Activated CD4-positive, alpha-beta T cell treated with anti-CD3 and anti-CD28 coated beads, Interleukin-2, Interleukin-6, amounts not matched to agents 100 ng/mL and 50 ng/mL, durations not matched to agents 16 hours and 8 hours (primary cell): ENCODE data around the gene ABCC6.
"Not testable (repeated sequence)": the region's sequence is repeated elsewhere in the genome, so short reads cannot be mapped to it uniquely, and the experiment has no call there.

Source experiments
- DNase-seq: peaks from one replicate; pipeline ENCODE4 v3.0.0-alpha.2; 2020

ABCC6 gene

GRCh38 chr16:16188827-16189226 is 34.5 kb downstream of the ABCC6 start:
- DNase-seq = no peak

- no peak for DNase-seq
These were observed 36.5 kb downstream of the ABCC6 start for GRCh38 chr16:16186820-16187219.

DNA sequence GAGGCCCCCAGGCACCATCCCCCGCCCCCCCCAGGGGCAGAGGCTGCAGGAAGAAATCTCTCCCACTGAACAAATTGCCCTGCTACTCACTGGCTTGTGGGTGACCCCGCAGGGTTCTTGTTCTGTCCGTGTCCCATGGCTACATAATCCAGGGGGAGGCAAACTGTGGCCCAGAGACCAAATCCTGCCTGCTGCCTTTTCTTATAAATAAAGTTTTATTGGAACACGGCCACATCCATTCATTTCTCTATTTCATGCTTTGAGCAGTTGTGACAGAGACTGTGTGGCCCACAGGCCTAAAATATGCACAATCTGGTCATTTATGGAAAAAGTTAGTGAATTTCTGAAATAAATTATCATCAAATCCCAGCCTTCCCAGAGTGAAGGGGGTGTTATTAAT is 38.2 kb downstream of the ABCC6 start:
- no peak for DNase-seq

DNA sequence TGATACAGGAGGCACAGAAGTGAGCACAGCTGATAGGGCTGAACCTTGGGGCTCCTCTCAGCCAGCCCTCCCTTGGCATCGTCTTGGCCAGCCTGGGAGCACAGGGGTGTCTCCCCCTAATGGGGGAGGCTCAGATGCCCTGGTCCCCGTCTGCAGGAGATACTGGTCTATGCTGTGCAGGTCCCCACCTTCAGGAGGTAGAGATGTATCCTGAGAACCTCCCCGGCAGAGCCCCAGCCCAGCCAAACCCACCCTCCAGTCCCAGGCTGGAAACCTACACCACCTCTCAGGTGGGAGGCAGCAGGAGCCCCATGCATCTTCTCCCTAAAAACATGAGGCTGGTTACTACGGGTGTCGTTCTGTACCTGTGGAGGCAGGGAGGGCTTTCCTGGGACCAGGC is 38.7 kb downstream of the ABCC6 start:
- no peak for DNase-seq

DNA sequence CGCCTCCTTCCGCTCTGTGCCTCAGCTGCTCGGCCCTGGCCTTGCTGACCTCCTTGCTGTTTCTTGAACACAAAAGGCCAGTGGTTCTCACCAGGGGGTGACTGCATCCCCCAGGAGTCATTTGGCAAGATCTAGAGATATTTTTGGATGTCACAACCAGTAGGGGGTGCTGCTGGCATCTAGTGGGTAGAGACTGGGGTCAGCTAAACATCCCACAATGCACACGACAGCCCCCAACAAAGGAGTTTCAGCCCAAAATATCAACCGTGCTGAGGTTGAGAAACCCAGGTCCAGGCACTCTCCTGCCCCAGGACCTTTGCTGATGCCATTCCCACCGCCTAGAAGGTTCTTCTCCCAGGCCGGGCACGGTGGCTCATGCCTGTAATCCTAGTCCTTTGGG is 39.7 kb downstream of the ABCC6 start:
- no peak for DNase-seq

GRCh38 chr16:16182918-16183317 is 40.4 kb downstream of the ABCC6 start:
- no peak for DNase-seq

DNA sequence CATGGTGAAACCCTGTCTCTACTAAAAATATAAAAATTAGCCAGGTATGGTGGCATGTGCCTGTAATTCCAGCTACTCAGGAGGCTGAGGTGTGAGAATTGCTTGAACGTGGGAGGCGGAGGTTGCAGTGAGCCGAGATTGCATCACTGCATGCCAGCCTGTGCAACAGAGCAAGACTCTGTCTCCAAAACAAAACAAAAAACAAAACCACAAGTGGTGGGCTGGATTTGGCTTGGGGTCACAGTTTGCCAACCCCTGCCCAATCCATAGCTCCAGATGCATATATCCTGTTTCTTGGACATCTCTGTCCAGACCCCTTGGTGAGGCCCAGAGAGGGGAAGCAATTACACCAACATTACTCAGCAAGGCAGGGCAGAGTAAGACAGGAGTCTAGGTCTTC is 41.5 kb downstream of the ABCC6 start:
- DNase-seq = not testable (repeated sequence)

- no peak for DNase-seq
These were observed 44.7 kb downstream of the ABCC6 start for GRCh38 chr16:16178455-16179162.

DNA sequence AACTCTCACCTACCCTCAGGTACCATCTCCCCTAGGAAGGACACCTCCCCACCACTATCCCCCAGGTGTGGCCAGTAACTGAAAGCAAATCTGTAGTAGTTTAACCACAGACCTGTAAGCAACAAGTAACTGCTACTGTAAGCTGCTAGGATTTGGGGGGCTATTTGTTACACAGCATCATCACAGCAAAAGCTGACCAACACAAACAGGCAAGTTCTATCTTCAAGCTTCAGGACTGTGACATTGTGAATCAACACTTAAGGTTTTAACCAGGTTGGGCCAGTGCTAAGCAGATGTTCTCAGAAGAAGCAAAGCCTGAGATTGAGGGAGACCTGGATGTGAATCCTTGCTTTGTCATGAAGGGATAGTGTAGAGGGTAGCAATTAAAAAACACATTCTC is 47.0 kb downstream of the ABCC6 start:
- DNase-seq = no peak

DNA sequence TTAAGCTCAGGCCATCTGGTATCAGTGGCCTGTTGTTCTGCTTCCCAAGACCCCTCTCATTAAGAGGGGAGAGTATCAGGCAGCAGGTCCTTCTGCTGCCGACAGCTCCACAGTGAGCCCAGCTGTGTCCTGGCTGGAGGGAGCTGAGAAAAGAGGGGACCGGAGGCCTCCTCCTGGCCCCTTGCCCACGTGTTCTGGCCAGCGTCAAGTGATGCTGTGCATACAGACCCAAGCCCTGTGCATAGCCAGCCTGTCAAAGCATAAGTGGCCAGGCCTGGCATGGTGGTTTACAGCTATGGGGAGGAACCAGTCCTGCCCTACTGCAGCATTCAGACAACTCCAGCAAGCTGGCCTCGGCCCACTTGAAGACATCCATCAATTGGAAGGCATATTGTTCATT is 48.0 kb downstream of the ABCC6 start:
- no peak for DNase-seq

DNA sequence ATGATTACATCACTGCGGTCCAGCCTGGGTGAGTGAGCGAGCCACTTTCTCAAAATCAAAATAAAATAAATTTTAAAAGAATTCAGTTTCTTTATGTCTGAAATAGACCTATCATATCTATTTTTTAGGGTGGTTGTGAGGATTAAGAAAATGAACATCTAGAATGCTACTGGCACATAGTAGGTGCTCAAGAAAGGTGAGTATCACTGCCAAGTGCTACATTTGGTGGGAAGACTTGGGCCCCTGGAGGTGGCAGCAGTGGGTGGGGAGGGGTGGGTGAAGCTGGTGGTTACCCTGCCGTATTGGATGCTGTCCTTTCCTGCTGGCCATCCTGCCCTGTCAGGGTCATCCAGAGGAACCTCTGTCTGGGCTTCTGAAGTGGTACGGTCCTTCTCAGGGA is 50.3 kb downstream of the ABCC6 start:
- DNase-seq = no peak

GRCh38 chr16:16171332-16171919 is 51.9 kb downstream of the ABCC6 start:
- no peak for DNase-seq

DNA sequence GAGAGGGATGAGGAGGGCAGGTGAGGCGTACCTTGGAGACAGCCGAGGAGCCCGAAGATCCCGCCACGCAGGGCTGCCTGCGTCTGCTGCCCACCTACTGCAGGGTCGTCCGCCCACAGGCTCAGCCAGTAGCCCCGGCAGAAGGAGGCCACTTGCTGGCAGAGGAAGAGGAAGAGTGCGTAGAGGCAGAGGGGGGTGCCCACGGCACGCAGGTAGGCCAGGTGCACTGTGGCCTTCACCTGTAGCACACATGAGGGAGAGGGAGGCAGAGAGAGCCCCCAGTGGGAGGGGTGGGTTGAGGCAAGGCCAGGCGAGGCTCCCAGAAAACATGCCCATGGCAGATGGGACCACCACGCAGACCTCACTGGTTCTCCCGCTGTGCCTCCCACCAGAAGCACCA is 53.7 kb downstream of the ABCC6 start:
- no peak for DNase-seq

DNA sequence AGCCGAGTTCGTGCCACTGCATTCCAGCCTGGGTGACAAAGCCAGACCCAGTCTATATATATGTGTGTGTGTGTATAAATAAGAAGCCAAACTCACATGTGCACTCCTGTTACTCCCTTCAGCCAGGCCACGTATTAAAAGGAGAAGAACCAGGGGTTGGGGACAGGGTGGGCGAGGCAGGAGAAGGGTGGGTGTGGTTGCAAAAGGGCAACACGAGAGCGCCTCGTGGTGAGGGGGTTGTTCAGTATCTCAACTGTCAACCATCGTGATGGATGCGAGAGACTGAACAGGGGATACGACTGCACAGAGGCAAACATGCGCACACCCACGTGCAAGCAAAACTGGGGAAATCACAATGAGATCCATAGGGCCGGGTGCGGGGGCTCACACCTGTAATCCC is 54.9 kb downstream of the ABCC6 start:
- no peak for DNase-seq

- no peak for DNase-seq
These were observed 55.4 kb downstream of the ABCC6 start for GRCh38 chr16:16167927-16168326.

GRCh38 chr16:16166949-16167348 is 56.3 kb downstream of the ABCC6 start:
- DNase-seq = no peak

GRCh38 chr16:16166085-16166484 is 57.2 kb downstream of the ABCC6 start:
- no peak for DNase-seq

DNA sequence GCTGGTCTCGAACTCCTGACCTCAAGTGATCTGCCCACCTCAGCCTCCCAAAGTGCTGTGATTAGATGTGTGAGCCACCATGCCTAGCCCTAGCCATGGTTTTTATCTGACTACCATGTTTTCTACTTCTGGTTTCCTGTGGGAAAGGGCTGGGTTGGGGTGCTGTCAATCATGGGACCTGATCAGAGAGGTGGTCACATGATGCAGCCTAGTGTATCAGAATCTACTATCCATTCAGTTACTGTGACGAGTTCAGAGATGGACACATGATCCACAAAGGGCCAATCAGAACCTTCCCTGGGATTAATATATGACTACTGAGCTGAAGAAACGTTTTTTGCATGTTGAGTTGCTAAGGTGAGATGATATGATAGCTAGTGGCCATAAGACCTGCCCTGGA is 59.1 kb downstream of the ABCC6 start:
- DNase-seq = no peak

DNA sequence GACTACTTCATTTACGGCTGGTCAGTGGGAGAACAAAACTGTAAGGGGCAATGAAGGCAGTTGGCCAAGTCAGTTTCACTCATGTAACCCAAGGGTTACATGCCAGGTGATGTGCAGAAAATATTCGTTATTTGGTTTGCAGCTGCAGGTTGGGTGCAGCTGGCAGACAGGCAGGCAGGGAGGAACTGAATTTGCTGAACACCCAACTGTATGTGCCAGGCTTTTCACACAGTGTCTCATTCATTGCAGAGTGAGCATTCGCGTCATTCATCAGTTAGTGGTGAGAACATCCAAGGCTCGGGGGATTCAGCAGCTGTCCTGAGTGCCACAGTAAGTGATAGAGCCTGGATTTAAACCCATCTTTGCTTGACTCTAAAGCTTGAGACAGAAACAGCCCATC is 59.7 kb downstream of the ABCC6 start:
- no peak for DNase-seq

- DNase-seq = no peak
These were observed 60.2 kb downstream of the ABCC6 start for GRCh38 chr16:16163109-16163508.

- no peak for DNase-seq
These were observed 60.7 kb downstream of the ABCC6 start for GRCh38 chr16:16162591-16162990.

DNA sequence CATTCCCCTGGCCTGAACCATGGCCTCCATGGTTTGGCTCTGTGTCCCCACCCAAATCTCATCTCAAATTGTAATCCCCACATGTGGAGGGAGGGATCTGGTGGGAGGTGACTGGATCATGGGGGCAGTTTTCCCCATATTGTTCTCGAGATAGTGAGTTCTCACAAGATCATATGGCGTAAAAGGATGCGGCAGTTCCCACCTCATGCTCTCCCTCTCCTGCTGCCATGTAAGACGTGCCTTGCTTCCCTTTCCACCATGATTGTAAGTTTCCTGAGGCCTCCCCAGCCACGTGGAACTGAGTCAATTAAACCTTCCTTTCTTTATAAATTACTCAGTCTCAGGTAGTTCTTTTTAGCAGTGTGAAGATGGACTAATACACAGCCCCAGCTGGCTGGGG is 61.5 kb downstream of the ABCC6 start:
- DNase-seq = not testable (repeated sequence)

- no peak for DNase-seq
These were observed 62.0 kb downstream of the ABCC6 start for GRCh38 chr16:16161319-16161718.

DNA sequence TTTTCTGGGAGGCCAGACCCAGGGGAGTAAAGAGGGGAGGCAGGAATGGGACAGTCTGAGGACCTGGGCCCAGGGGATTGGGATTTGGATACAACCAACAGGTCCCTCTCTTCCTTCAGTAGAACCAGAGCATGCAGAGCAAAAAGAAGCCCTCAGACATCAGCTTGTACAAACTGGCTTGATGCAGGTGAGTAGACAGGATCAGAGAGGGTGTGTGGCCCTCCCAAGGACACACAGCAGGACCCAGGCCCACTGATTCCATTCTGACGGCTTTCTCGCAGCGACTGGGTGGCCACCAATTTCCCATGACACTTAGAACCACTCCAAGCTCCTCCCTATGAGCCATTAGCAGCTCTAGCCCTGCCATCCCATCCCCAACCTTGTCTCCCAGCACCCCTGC is 63.6 kb downstream of the ABCC6 start:
- no peak for DNase-seq

- no peak for DNase-seq
These were observed 64.4 kb downstream of the ABCC6 start for GRCh38 chr16:16158741-16159374.
